HG02885 (cell line): ENCODE results near the gene MEI1.
"Not testable (repeated sequence)": the region's sequence is repeated elsewhere in the genome, so short reads cannot be mapped to it uniquely, and the experiment has no call there.

Source experiments
- ATAC-seq: cut with Tn5 transposase; IDR thresholded peaks from one replicate; pipeline ENCODE4 v1.9.1; 2021; ENCODE audit warnings: mild to moderate bottlenecking; ENCODE audit not compliant: unreplicated experiment, poor library complexity

MEI1 gene

GRCh38 chr22:41676134-41676533, 23.2 kb upstream of the MEI1 start:
- no peak for ATAC-seq

- ATAC-seq, result no peak
Observed at GRCh38 chr22:41681616-41682015, 17.7 kb upstream of the MEI1 start.

GRCh38 chr22:41682033-41682807, 17.1 kb upstream of the MEI1 start:
- peak; percentile 95 for ATAC-seq

- ATAC-seq, result no peak
Observed at GRCh38 chr22:41683052-41683451, 16.3 kb upstream of the MEI1 start.

- no peak for ATAC-seq
Observed at GRCh38 chr22:41683616-41684015, 15.7 kb upstream of the MEI1 start.

GRCh38 chr22:41684194-41684593, 15.1 kb upstream of the MEI1 start:
- ATAC-seq, result no peak

GRCh38 chr22:41686890-41687289, 12.4 kb upstream of the MEI1 start:
- not testable (repeated sequence) for ATAC-seq

- no peak for ATAC-seq
Observed at GRCh38 chr22:41687901-41688364, 11.4 kb upstream of the MEI1 start.

GRCh38 chr22:41688365-41689211, 10.7 kb upstream of the MEI1 start, which contains the start of gene SNU13:
Gene SNU13, minus strand, starts transcription at chr22:41688867. Its CDS starts 71 bp downstream, at chr22:41688796.
- ATAC-seq, result peak; percentile 84

GRCh38 chr22:41690476-41690875, 8.8 kb upstream of the MEI1 start:
- no peak for ATAC-seq

- ATAC-seq, result no peak
Observed at GRCh38 chr22:41695211-41695610, 4.1 kb upstream of the MEI1 start.

GRCh38 chr22:41696703-41697102, 2.6 kb upstream of the MEI1 start:
- no peak for ATAC-seq

- ATAC-seq, result no peak
Observed at GRCh38 chr22:41697126-41697775, 2.1 kb upstream of the MEI1 start.

GRCh38 chr22:41700108-41700364, 733 bp downstream of the MEI1 start:
- ATAC-seq, result no peak

- ATAC-seq, result no peak
Observed at GRCh38 chr22:41702763-41703162, 3.5 kb downstream of the MEI1 start.

- no peak for ATAC-seq
Observed at GRCh38 chr22:41709341-41709740, 10.0 kb downstream of the MEI1 start.

- ATAC-seq, result no peak
Observed at GRCh38 chr22:41713004-41713403, 13.7 kb downstream of the MEI1 start.

GRCh38 chr22:41722496-41722895, 23.2 kb downstream of the MEI1 start:
- ATAC-seq, result no peak

GRCh38 chr22:41725510-41726110, 26.3 kb downstream of the MEI1 start:
- no peak for ATAC-seq

GRCh38 chr22:41731609-41732008, 32.3 kb downstream of the MEI1 start:
- no peak for ATAC-seq
